Endothelial cell of umbilical vein (primary cell): ENCODE measurements around the gene FBLN7. TPM values are rescaled to one million over a fixed set of nuclear protein-coding genes. Genes with fewer than 3 reads are reported as not detected.

Experiments
- BruUV-seq: library from RNA; stranded (reverse); fragments of 400-500 nt; replicated peaks from 2 replicates; lab custom pipeline; 2021; lab: Mats Ljungman, UMichigan
- CTCF ChIA-PET: fragments of 300-600, 350-600 bp; sonication (Branson Sonifier 250); formaldehyde crosslinking; loops from one replicate; lab custom pipeline; 2021; ENCODE audit warnings: antibody characterized with exemption, inconsistent platforms; lab: Charles Lee
- POLR2A ChIA-PET: fragments of 300-600, 350-600 bp; sonication (Branson Sonifier 250); formaldehyde crosslinking; loops from one replicate; lab custom pipeline; 2021; ENCODE audit warnings: antibody characterized with exemption, inconsistent platforms; lab: Charles Lee
- DNase-seq: peaks from one replicate; pipeline ENCODE4 v3.0.0-alpha.2; 2011; ENCODE audit warnings: low read depth, low spot score
- FAIRE-seq: peaks from 2 replicates; lab custom pipeline; 2011; peaks lifted over from hg19 to GRCh38; lab: Jason Lieb, UNC
- H2AFZ ChIP-seq: 2 replicates; pipeline ENCODE4 v1.6.0; 2012; ENCODE audit warnings: low read depth, low read length, control low read depth, inconsistent platforms
- H3K27ac ChIP-seq: 2 replicates; pipeline ENCODE4 v1.5.1; 2011; ENCODE audit warnings: low read depth, mild to moderate bottlenecking, control low read depth, low read length, moderate library complexity; ENCODE audit not compliant: insufficient read depth
- H3K27me3 ChIP-seq, 2 experiments: 2 replicates each; pipeline versions ENCODE4 v1.6.0 to v1.6.1; 2011; ENCODE audit warnings: low read length in 2 of 2, mixed read lengths in 1 of 2; ENCODE audit not compliant: control insufficient read depth in 2 of 2, insufficient read depth in 2 of 2
- H3K36me3 ChIP-seq, 2 experiments: 2 replicates in 1 of 2; 3 replicates in 1 of 2; pipeline ENCODE4 v1.5.1; 2011; ENCODE audit warnings: low read length in 2 of 2, mild to moderate bottlenecking in 1 of 2, moderate library complexity in 1 of 2; ENCODE audit not compliant: control insufficient read depth in 2 of 2, insufficient read depth in 2 of 2; ENCODE audit errors: extremely low read depth in 1 of 2
- H3K4me1 ChIP-seq: 3 replicates; pipeline ENCODE4 v1.5.1; 2011; ENCODE audit warnings: mild to moderate bottlenecking, low read length; ENCODE audit not compliant: control insufficient read depth, insufficient read depth; ENCODE audit errors: extremely low read depth
- H3K4me2 ChIP-seq: 2 replicates; pipeline ENCODE4 v1.6.1; 2011; ENCODE audit warnings: low read length, control low read depth, mixed read lengths; ENCODE audit not compliant: insufficient read depth
- H3K4me3 ChIP-seq, 3 experiments: fragments of 200-600 bp in 1 of 3; sonication (generic), shearing (Covaris generic) in 1 of 3; replicated peaks in 1 of 3; 2 replicates each; pipeline ENCODE4 v1.5.1; 2011 to 2016; ENCODE audit warnings: control low read depth in 3 of 3, low read length in 3 of 3, mild to moderate bottlenecking in 2 of 3, inconsistent platforms in 1 of 3, low read depth in 1 of 3, moderate library complexity in 1 of 3; ENCODE audit not compliant: insufficient read depth in 1 of 3
- H3K79me2 ChIP-seq: 2 replicates; pipeline ENCODE4 v1.6.0; 2012; ENCODE audit warnings: low read length, inconsistent platforms; ENCODE audit not compliant: control insufficient read depth, insufficient read depth
- H3K9ac ChIP-seq: replicated peaks from 2 replicates; pipeline ENCODE3; 2011; ENCODE audit warnings: low read length, control low read depth; ENCODE audit not compliant: insufficient read depth; ENCODE audit errors: extremely low read depth
- H3K9me1 ChIP-seq: replicated peaks from 3 replicates; pipeline ENCODE4 v1.6.0; 2011; ENCODE audit warnings: mild to moderate bottlenecking, low read length; ENCODE audit not compliant: control insufficient read depth, insufficient read depth; ENCODE audit errors: extremely low read depth
- H3K9me3 ChIP-seq: replicated peaks from 2 replicates; pipeline ENCODE4 v1.5.1; 2012; ENCODE audit warnings: low read length, inconsistent platforms; ENCODE audit not compliant: control insufficient read depth, insufficient read depth
- H4K20me1 ChIP-seq: replicated peaks from 2 replicates; pipeline ENCODE3; 2011; ENCODE audit warnings: mild to moderate bottlenecking, low read length; ENCODE audit not compliant: control insufficient read depth, insufficient read depth; ENCODE audit errors: extremely low read depth
- GATA2 ChIP-seq: IDR thresholded peaks from 2 replicates; pipeline ENCODE4 v1.7.0; 2011; ENCODE audit warnings: low read depth, mild to moderate bottlenecking, moderate library complexity, mixed read lengths, low read length; ENCODE audit not compliant: insufficient read length, insufficient read depth
- MYC ChIP-seq: IDR thresholded peaks from one replicate; pipeline ENCODE4 v1.6.1; 2011; ENCODE audit warnings: mild to moderate bottlenecking, low read depth, low read length
- dilution Hi-C: fragments of 300-500 bp; cut with MboI; formaldehyde crosslinking; loops from one replicate; pipeline ENCODE4 v1.15.0; 2019; ENCODE audit warnings: low sequenced_read_pairs; ENCODE audit not compliant: extremely low pct_ligation_motif_present
- intact Hi-C: fragments of 100-400 bp; cut with micrococcal nuclease; formaldehyde crosslinking; loops from one replicate; pipeline ENCODE4 v1.10.0; 2022
- polyA plus RNA-seq, 4 experiments: library from polyadenylated mRNA; depleted of rRNA in 3 of 4; stranded (reverse) in 3 of 4; unstranded in 1 of 4; fragments of >200 nt; gene quantifications; 2 replicates each; pipeline versions ENCODE4 v1.2.1 to v1.2.3, GENCODE V29; 2011 to 2012; ENCODE audit warnings: missing spikeins in 1 of 4
- total RNA-seq: library from RNA; stranded (reverse); gene quantifications from 2 replicates; pipeline ENCODE4 v1.2.3, GENCODE V29; 2021

Gene FBLN7
- total and polyA plus RNA-seq, 2 donors (not counting 3 experiments of a cell fraction or from before 2014, with no cell fraction given): 3.1 to 3.3 TPM

DNA sequence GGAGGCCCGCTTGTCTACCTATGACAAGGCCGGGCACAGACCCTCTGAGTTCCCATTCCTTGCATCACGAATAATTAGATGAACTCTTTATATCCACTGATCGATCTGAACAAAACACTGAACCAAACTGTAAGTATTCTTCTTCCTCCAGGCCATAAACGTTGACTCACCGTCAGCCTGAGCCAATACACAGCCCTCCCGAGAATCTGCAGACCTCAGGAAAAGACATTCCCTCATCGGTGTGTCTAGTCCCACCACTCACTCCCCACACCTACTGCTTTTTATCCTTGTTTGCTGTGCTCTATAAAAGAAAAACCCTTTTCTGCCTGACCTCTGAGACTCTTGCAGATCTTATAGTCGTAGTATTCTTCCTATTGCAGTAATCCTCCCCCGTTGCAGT lies 42.1 kb upstream of the FBLN7 start:
- no peak overlapping the region for H3K4me2 ChIP-seq
- H3K27me3 ChIP-seq: no peaks in the 10 kb centered on the region
- intact Hi-C loops: no loop called here
- no peaks in the 10 kb centered on the region for H4K20me1 ChIP-seq
- FAIRE-seq (no peak), DNase-seq (no peak)
- H2AFZ ChIP-seq: no peak overlapping the region
- no peak overlapping the region for H3K9ac ChIP-seq
- H3K9me3 ChIP-seq: no peaks in the 10 kb centered on the region
- no peaks in the 10 kb centered on the region for H3K9me1 ChIP-seq
- dilution Hi-C loops: no loop called here
- BruUV-seq: no TSS peak
- TF ChIP-seq MYC (no peak), GATA2 (no peak)
- peaks cover 27% of the 10 kb centered on the region for H3K4me1 ChIP-seq
- no peak overlapping the region for H3K27ac ChIP-seq
- peaks cover 13 to 27% of the 10 kb centered on the region in 2 experiments for H3K36me3 ChIP-seq
- POLR2A ChIA-PET: interaction anchor here (0.7 kb wide), 1 partner anchor 148 kb away, joined by 4 read pairs; no protein-coding TSS in a partner anchor
- no peaks in the 10 kb centered on the region for H3K79me2 ChIP-seq
- H3K4me3 ChIP-seq: no peak overlapping the region
- CTCF ChIA-PET: no interaction called here

DNA sequence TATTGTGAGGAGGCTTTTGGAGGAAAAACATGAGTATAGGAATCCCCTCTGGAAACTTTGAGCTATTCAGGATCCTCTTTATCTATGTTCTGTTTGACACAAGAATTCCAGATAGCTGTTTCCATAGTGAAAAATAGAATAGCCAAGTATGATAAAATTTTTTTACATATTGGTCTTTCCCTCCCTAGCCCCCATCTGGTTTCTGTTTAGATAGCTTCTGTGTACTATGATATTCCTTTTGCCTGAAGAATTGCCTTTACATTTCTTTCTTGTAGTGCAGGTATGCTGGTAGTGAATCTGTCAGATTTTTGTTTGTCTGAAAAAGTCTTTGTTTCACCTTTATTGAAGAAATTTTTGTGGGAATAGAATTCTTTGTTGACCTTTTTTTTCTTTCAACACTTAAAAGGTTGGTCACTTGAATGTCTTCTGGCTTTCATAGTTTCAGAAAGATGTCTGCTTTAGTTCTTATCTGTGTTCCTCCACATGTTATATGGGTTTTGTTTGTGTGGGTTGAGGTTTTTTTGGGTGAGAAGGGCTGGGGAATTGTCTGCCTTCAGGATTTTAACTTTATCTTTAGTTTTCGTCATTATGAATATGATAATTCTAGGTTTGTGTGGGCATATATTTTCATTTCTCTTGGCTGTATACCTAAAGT lies 29.9 kb upstream of the FBLN7 start:
- Histone ChIP-seq H3K27me3 (no peaks in the 10 kb centered on the region), H2AFZ (no peak overlapping the region), H3K4me2 (no peak overlapping the region), H3K9me1 (no peaks in the 10 kb centered on the region), H3K9ac (no peak overlapping the region), H3K36me3 (peaks cover 10 to 23% of the 10 kb centered on the region in 2 experiments), H3K27ac (no peak overlapping the region), H3K4me3 (no peak overlapping the region), H3K79me2 (no peaks in the 10 kb centered on the region), H3K4me1 (no peaks in the 10 kb centered on the region), H4K20me1 (peaks cover 4% of the 10 kb centered on the region), H3K9me3 (no peaks in the 10 kb centered on the region)
- DNase-seq (no peak), FAIRE-seq (no peak)
- BruUV-seq: no TSS peak
- TF ChIP-seq MYC: no peak
- POLR2A ChIA-PET: no interaction called here
- dilution Hi-C loops: no loop called here
- intact Hi-C loops: loop anchor here (5.0 kb wide), 1 partner anchor 51 kb away; the partner anchor contains the start of gene TMEM87B
- CTCF ChIA-PET: interaction anchor here (0.9 to 1.2 kb wide), 3 partner anchors 8 to 213 kb away, joined by 3 to 4 read pairs (median 3); no protein-coding TSS in a partner anchor
